NCI-H1105 treated with DMSO at 0.1 percent for 48 hours (cell line): ENCODE results near the gene WNK4.
A peak's percentile ranks its signal among the peaks of the same experiment; 100 is the strongest.
"Not testable (repeated sequence)": the region's sequence is repeated elsewhere in the genome, so short reads cannot be mapped to it uniquely, and the experiment has no call there.

Source experiments
- DNase-seq: peaks from one replicate; lab custom pipeline; 2025; lab: John Stamatoyannopoulos, UW

Gene WNK4

DNA sequence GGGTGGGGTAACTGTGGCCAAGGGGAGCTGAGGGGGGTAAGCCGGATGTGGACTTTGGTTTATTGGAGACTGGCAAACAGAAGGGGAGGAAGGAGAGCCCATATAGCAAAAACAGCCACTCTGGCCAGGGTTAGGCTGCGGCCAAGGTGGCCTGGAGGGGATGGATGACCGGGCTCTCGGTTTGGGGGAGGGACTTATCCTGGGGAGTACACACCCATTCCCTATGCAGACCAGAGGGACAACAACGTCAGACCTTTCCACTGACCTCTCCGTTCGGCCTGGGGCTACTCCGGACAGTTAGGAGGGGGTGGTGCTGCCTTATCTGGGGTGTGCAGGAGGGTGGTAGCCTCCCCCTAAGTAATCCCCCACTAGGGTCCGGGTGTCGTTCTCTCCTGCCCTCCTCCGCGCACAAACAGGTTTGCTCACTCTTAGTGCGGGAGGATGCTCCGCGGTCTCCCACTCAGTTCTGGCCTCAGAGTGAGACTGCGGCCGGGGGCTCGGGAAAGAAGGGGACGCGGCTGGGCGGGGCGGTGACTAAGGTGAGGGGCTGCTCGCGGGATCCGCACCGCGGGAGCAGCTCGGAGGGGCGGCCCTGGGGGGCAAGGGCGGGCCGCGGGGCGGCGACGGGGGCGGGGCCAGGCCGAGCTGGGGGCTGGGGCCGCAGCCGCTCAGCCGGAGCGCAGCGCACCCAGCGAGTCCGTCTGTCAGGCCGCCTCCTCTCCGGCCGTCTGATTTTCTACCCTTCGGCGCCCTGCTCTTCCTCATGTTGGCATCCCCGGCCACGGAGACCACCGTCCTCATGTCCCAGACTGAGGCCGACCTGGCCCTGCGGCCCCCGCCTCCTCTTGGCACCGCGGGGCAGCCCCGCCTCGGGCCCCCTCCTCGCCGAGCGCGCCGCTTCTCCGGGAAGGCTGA is at the start of gene WNK4:
TSS of gene WNK4 (plus strand) at position 675 of the 915 bp plus-strand sequence. CDS start at position 764, 89 bp downstream.
- peak; percentile 20 for DNase-seq

DNA sequence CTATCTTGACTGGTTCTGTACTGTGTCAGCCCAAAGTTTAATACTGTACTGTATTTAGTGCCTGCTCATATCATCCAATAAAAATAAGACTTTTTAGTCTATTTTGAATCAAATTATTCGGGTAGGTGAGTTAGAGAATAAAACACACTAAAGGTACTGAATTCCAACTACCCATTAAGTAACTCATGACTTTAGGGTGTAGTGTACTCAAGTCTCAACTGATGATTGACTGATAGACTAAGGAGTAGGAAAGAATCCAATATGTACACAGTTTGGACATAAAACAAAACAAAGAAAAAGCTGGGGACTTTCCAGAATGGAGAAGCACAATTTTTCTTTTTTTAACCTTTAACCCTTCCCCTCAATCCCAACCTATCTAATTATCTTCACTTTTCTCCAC is 39.7 kb upstream of the WNK4 start:
- DNase-seq: no peak

DNA sequence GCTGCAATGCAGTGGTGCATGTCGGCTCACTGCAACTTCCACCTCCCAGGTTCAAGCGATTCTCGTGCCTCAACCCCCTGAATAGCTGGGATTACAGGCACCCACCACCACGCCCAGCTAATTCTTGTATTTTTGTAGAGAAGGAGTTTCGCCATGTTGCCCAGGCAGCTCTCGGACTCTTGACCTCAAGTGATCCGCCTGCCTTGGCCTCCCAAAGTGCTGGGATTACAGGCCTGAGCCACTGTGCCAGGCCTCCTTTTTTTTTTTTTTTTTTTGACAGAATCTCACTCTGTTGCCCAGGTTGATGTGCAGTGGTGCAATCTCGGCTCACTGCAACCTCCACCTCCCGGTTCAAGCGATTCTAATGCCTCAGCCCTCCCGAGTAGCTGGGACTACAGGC is 37.5 kb upstream of the WNK4 start:
- DNase-seq: not testable (repeated sequence)

DNA sequence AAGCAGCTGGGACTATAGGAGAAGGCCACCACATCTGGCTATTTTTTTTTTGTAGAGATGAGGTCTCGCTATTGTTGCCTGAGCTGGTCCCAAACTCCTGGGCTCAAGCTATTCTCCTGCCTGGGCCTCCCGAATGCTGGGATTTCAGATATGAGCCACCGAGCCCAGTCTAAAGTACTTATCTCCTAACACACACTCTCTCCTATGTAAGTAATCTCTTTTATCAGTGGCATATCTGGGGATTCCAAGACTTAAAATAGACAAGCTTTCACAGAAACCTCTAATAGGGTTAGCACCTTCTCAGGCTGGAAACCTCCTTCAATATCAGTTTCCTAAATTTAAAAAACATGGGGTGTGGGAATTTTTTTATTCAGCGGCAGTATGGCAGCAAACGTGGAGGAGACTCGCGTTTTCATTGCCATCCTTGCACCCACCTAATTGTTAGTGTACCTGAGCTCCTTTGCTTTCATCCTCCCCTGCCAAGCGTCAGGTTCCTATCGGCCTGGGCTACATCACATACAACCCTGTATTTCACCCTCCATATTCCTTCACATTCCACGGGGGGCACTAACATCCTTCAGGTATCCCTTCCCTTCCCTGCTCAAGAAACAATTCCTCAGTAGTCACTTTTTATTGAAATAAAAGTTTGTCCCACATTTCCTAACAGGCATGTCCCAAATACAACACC is 36.7 kb upstream of the WNK4 start:
- DNase-seq: no peak

DNA sequence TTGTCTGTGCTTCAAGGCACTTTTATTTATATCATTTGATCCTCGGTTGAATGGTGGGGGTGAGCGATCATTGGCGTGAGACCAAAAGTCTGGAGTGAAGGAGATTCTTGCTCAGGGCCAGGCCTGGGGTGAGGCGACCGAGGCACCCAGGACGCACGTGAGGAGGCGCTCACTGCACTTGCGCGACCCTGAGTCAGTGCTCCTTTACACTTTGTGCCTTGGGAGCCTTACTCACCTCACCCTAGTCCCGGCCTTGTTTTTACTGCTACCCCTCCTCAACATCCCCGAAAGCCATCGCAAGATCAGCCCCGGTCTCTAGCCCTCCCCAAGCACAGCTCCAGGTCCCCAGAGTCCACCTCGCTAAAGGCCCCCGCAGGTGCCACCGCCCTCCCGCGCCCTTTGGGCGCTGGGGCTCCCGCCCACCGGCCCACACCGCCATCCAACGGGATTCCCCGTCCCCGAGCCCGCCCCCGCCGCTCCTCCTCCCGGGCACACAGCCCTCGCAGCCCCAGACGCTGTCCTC is 36.1 kb upstream of the WNK4 start:
- peak; percentile 76 for DNase-seq

DNA sequence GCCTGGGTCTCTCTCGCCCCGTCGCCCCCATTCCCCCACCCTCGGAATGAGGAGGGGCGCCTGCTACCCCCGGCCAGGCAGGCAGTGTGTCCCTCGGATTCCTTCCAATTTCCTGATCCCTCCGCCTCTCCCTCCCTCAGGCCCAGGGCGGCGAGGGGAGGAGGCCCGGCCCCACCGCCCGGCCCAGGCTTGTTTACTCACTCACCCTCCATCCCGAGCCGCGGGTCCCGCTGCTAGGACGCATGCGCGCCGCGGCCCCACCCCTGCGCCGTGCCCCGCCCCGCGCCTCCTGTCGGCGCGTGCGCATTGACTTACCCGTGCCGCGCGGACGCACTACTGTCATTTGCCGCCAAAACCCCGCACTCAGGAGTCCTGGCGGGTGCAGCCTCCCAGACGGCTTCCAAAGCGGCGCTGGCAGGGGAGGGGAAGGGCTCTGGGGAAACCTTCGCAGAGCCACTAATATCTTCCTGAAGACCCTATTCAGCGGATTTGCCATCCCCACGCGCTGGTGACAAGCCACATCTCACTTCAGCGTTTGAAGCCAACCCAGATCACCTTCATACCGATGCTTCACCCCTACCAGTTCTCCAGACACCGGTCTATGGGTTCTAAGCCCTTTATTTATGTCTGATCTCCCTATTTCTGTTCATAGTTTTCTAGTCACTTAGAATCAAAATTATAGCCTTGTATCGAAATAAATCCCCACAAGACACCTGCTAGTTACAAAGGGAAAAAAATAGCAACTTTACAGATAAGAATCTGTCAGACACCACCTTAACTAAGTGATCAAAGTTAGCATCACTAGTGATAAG is 35.4 kb upstream of the WNK4 start, which contains the start of gene EZH1:
TSS of gene EZH1 (minus strand) at position 235 of the 812 bp plus-strand sequence. CDS start 16,099 bp downstream, outside the sequence.
- DNase-seq: peak; percentile 90

DNA sequence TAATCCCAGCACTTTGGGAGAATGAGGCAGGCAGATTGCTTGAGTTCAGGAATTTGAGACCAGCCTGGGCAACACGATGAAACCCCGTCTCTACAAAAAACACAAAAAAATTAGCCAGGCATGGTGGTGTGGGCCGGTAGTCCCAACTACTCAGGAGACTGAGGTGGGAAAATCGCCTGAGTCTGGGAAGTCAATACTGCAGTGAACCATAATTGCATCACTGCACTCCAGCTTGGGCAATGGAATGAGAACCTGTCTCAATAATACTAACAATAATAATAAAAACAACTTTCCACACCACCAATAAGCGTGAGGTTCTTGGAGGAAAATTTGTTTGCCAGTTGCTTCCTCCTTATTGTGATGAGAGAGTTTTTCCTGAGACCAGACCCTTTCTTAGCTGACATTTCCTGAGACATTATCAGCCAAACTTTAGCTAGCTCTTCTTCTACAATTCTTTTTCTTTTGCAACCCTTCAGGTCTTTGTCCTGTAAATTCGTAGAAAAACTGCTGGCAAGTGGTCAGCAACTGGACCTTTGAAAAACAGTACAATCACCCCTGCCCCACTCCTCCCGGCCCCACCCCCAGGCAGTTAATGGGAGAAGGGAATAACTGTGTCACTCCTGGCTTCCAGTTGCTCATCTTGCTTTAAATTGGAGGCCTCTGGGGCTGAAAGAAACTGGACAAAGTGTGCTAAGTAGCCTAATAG is 32.1 kb upstream of the WNK4 start:
- no peak for DNase-seq

DNA sequence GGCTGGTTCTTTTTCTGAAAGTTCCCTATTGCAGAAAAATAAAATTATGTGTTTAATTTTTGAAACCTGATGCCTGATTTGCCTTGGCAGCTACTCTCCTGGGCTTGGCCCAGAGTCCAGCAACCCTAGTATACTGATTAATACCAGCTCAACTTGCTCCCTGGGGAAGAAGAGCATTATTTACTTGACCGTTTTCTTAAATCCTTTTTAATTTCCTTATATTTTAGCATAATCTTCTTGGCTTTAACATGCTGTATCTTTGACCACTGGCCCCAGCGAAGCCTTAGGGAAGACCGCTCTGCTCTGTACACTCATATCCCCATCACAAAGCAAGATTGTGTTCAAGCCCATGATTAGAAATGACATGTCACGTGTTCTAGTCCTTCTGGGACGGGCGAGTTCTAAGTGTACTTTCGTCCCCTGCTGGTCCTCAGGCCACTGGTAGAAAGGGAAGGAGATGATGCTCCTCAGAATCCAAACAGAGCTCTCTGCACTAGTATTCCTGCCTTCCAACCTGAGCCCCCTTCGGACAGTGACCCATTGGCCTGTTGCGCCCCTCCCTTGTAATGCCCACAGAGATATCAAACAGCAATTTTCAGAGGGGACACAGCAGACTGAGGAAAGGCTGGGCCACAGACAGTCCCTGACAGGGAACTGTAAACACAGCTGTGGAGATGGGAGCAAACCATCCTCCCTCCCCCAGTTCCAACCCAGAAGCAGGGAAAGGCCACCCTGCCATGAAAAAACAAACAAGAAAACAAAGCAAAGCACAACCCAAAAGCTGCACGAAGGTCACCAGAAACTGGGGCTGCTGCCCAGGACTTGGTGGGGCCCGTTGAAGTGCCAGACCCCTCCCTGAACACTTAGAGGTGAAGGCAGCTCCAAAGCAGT is 31.3 kb upstream of the WNK4 start:
- no peak for DNase-seq

DNA sequence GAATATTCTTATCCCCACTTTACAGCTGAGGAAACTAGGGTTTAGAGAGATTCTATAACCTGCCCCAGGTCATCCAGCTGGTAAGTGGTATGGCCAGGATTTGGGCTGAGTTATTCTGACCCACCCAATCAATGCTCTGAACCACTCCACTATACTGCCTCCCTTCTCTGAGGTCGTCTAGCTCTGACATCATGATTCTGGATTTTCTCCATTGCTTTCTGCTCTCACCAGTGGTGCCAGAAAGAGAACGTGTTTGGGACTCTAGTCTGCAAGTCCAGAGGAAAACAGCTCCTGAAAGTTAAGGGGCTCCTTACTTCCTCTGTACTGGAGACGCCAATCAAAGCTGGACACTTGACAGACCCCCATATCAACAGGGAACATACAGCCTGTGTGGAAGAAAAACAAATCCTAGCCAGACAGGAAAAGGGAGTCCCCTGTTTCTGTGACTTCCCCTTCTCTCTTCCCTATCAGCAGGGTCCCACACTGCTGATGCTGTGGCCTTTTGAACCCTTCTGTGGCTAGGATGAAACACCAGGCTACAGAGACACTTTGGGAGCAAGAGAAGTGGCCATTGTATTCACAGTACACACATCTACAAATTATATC is 29.6 kb upstream of the WNK4 start:
- DNase-seq: no peak

DNA sequence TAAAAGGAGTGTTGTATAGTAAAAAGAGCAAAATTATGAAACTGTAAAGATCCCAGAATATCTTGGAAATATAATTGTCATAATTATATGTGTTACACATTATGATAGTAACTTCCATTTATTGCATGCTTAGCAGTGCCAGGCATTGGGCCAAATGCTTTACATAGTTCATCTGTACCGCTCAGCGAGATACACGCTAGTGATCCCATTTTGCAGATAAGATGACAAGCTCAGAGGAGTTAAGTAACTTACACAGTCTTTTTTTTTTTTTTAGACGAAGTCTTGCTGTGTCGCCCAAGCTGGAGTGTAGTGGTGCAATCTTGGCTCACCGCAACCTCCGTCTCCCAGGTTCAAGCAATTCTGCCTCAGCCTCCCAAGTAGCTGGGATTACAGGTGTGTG is 28.8 kb upstream of the WNK4 start:
- DNase-seq: no peak

DNA sequence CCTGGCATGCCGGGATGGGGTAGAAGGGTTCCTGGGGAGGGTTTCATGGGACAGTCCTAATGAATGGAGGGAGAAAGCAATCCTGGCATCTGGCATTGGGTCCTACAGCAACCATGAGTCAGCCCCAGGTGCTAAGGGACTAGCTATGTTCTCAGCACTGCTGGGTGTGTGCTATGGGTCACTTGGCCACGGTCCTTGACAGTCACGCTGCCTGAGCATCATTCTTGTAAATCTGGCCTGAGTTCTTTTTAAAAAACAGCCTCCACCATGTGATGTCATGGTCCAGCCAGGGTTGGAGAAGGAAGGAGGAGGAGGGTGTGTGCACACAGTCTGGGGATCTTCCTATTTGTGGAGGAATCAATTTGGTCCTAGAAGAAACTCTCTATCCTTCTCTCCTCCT is 25.6 kb upstream of the WNK4 start:
- no peak for DNase-seq

DNA sequence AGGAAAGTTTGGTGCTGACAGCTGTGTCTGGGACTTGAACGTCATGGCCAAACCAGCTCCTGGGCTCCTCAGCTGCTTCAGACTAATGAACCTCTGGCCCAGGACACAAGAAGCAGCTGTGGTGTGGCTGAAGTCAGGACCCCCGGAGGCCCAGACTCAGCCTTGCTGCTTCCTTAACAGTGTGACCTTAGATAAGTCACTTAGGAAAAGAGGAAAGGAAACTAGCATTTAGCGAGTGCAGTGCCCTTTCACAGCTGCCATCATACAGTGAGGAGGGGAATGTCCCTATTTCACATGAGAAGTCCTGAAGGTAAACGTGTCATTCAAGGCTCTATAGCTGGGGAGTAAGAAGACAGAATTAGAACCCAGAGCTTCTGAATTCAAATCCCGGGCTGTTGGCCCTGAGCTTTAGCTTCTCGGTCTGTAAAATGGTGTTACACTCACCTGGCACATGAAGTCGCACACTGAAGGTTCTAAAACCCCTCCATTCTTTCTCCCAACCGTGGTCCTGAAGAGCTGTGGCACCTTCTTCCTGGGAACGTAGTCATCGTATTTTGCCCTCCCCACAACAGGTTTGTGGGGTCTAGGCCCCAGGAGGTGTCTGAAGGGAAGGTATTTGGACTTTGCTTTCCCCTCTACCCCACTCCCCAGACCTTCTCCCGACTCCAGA is 20.3 kb upstream of the WNK4 start:
- DNase-seq: no peak

DNA sequence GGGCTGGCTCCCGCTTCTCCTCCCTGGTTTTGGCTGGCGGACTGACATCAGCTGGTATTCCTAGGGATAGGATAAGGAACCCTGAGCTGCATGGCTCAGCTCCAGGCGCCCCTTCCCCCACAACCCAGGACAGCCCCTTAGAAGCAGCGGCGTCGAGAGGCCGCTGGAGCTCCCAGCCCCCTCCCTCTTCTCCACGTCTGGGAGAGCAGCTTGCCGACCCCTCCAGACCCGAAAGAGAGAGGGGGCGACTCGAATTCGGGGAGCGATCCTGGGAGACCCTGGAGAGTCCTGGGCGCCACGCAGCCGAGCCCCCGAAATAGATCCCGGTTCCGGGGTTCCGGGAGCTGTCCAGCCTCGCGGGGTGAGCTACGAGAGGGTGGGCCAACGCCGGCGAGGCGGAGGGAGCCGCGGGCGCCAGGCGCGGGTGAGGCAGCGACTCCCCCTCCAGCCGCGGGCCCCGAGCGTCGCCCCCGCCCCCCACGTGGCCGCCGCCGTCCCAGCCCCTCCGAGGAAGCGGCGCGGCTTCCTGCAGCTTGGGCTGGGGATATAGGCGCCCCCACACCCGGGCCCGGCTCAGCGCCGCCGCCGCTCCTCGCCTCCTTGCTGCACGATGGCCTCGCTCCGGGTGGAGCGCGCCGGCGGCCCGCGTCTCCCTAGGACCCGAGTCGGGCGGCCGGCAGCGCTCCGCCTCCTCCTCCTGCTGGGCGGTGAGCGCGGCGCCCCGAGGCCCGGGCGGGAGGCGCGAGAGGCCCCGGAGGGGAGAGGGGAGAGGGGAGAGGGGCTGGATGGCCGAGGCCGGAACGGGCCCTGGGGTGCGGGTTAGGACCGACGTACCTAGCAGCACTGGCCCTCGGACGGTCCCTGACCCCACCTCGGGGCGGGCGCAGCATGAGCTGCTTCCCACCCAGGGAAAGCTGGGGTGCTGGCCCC is 19.5 kb upstream of the WNK4 start, which contains the start of gene RAMP2:
TSS of gene RAMP2 (plus strand) at position 576 of the 930 bp plus-strand sequence. CDS start at position 611, 35 bp downstream.
- peak; percentile 25 for DNase-seq

DNA sequence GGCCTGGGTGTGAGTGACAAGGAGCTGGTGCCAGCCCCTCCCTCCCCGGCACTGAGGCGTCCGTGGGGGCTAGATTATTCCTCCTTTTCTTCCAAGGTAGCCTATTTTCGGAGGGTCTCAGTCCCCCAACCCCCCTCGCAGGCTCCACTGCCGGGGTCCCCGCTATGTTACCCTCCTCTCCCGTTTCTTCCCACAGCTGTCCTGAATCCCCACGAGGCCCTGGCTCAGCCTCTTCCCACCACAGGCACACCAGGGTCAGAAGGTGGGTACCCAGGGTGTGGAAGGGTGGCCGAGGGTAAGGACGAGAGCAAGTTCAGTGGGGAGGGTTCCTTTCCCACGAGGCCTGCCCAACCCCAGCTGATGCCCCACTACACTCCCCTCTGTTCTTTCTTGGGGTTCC is 18.8 kb upstream of the WNK4 start:
- no peak for DNase-seq

DNA sequence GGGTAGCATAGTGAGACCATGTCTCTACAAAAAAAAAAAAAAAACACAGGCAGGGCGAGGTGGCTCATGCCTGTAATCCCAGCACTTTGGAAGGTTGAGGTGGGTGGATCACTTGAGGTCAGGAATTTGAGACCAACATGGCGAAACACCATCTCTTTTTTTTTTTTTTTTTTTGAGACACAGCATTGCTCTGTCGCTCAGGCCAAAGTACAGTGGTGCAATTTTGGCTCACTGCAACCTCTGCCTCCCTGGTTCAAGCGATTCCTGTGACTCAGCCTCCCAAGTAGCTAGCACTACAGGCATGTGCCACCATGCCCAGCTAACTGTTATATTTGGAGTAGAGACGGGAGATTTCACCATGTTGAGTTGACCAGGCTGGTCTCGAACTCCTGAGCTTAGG is 14.3 kb upstream of the WNK4 start:
- DNase-seq: no peak

DNA sequence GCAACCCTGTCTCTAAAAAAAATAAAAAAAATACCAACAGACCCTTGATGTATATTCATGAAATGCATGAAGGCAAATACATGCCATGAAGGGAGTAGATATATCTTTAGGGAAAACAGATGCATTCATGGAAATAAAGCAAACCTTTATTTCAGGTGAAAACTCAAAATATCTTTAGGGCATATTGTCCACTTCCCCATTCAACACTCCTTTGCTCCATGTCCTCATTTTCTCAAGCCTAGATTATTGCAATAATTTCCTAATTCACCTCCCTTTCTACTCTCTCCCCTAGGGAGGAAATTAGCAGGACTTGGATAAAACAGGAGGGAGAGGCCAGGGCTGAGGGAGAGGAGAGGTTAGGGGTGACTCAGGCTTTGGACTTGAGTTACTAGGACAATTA is 12.9 kb upstream of the WNK4 start:
- DNase-seq: no peak

DNA sequence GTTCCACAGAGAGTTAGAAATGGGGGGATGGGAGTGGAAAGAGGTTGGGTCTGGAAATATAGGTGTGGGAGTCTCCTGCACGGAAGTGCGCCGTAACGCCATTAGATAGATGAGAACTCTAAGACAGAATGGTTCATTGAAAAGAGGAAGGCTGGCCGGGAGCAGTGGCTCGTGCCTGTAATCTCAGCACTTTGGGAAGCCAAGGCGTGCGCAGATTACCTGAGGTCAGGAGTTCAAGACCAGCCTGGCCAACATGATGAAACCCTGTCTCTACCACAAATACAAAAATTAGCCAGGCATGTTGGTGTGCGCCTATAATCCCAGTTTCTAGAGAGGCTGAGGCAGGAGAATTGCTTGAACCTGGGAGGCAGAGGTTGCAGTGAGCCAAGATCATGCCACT is 12.4 kb upstream of the WNK4 start:
- DNase-seq: not testable (repeated sequence)

DNA sequence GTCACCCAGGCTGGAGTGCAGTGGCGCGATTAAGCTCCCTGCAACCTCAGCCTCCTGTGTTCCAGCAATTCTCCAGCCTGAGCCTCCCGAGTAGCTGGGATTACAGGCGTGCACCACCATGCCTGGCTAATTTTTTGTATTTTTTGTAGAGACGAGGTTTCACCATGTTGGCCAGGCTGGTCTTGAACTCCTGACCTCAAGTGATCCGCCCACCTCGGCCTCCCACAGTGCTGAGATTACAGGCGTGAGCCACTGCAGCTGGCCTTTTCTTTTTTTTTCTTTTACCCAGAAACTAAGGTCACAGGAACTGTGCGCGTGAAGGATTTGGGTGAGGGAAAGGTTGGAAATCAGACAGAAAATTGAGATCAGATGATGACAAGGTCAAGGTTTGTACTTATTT is 10.4 kb upstream of the WNK4 start:
- DNase-seq: not testable (repeated sequence)
